Peyer's patch (tissue), 4 donors: ENCODE results near the gene CLEC1B.

Experiments used
- CTCF ChIP-seq, 6 experiments: fragments of 450-650 bp in 4 of 6; fragments of 200-600 bp in 2 of 6; sonication (generic) in 1 of 6; IDR thresholded peaks; one replicate each; pipeline ENCODE4 v1.5.1; 2017 to 2019; ENCODE audit warnings: antibody characterized with exemption in 6 of 6, mild to moderate bottlenecking in 3 of 6, moderate library complexity in 1 of 6
- POLR2A ChIP-seq, 2 donors: fragments of 450-650 bp; IDR thresholded peaks; one replicate each; pipeline ENCODE4 v1.5.1; 2017; ENCODE audit warnings: antibody characterized with exemption in 2 of 2, mild to moderate bottlenecking in 2 of 2, moderate library complexity in 2 of 2

- TF ChIP-seq CTCF (IDR thresholded peaks at IDR 0.05), result no peak
- TF ChIP-seq POLR2A (IDR thresholded peaks at IDR 0.05), result no peak
These were observed 28.8 kb upstream of the CLEC1B start for GRCh38 chr12:10027721-10028120.
